Activated CD8-positive, alpha-beta memory T cell treated with anti-CD3 and anti-CD28 coated beads, Interleukin-2, amount 50 U/mL, for 24 hours (primary cell): ENCODE data around the gene ZFP62.

Experiments used
- DNase-seq: peaks from one replicate; pipeline ENCODE4 v3.0.0-alpha.2; 2020; ENCODE audit errors: extremely low read depth

The ZFP62 gene

GRCh38 chr5:180868960-180869359, 7.9 kb upstream of the ZFP62 start:
- no peak for DNase-seq

- no peak for DNase-seq
Observed at GRCh38 chr5:180866985-180867384, 5.9 kb upstream of the ZFP62 start.

- no peak for DNase-seq
Observed at GRCh38 chr5:180865981-180866695, 5.1 kb upstream of the ZFP62 start.

GRCh38 chr5:180862645-180863044, 1.6 kb upstream of the ZFP62 start:
- DNase-seq = no peak

GRCh38 chr5:180860273-180860886, 696 bp downstream of the ZFP62 start:
- no peak for DNase-seq

GRCh38 chr5:180858586-180858985, 2.5 kb downstream of the ZFP62 start:
- no peak for DNase-seq

- no peak for DNase-seq
Observed at GRCh38 chr5:180853848-180854176, 7.3 kb downstream of the ZFP62 start.

- DNase-seq = no peak
Observed at GRCh38 chr5:180853121-180853847, 7.8 kb downstream of the ZFP62 start.

GRCh38 chr5:180852495-180852894, 8.6 kb downstream of the ZFP62 start:
- DNase-seq = no peak

- no peak for DNase-seq
Observed at GRCh38 chr5:180850434-180851078, 10.5 kb downstream of the ZFP62 start.

- no peak for DNase-seq
Observed at GRCh38 chr5:180849827-180850226, 11.2 kb downstream of the ZFP62 start.

- no peak for DNase-seq
Observed at GRCh38 chr5:180848878-180849277, 12.2 kb downstream of the ZFP62 start.

- no peak for DNase-seq
Observed at GRCh38 chr5:180848265-180848664, 12.8 kb downstream of the ZFP62 start.

GRCh38 chr5:180847026-180847425, 14.1 kb downstream of the ZFP62 start:
- no peak for DNase-seq

GRCh38 chr5:180844858-180845257, 16.2 kb downstream of the ZFP62 start:
- DNase-seq = no peak

- DNase-seq = no peak
Observed at GRCh38 chr5:180844432-180844831, 16.6 kb downstream of the ZFP62 start.

- no peak for DNase-seq
Observed at GRCh38 chr5:180839935-180840334, 21.1 kb downstream of the ZFP62 start.

GRCh38 chr5:180839227-180839626, 21.8 kb downstream of the ZFP62 start:
- DNase-seq = no peak

GRCh38 chr5:180837478-180837877, 23.6 kb downstream of the ZFP62 start:
- no peak for DNase-seq

- no peak for DNase-seq
Observed at GRCh38 chr5:180832638-180833068, 28.4 kb downstream of the ZFP62 start.

GRCh38 chr5:180831139-180832093, 29.7 kb downstream of the ZFP62 start:
- peak; percentile 46 for DNase-seq
